GM21717 (cell line): ENCODE measurements around the gene NAA25.
"Not testable (repeated sequence)": the region's sequence is repeated elsewhere in the genome, so short reads cannot be mapped to it uniquely, and the experiment has no call there.

Source experiments
- ATAC-seq: cut with Tn5 transposase; IDR thresholded peaks from one replicate; pipeline ENCODE4 v1.9.1; 2021; ENCODE audit warnings: mild to moderate bottlenecking, moderate library complexity; ENCODE audit not compliant: unreplicated experiment

Gene NAA25

DNA sequence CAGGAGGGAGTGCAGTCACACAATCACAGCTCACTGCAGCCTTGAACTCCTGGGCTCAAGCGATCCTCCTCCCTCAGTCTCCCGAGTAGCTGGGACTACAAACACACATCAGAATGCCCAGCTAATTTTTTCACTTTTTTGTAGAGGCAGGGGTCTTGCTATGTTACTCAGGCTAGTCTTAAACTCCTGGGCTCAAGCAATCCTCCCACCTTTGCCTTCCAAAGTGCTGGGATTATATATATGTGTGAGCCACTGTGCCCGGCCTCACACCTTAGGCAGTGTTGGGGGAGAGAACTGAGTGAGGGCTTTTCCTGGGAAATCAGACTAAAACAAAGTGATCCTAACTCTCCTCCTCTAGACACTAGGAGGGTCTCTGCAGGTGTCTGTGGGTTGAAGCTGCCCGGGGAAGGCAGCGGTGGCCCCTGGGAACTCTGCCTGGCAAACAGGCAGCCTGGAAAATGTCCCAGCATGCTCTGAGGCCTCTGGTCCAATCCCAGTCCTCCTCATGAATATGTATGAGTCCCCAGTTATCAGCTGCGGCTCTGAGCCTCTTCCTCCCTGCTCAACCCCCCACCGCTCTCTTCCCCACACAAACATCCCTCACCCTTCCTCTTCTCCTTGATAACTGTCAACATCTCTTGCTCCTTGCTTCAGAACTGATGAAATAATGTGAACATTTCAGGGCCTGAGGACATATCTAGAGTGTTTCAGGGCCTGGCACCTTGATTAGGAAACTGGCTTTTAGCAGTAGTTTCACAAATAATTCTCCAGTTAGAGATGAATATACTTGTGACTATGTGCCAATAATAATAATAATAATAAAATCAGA, 7.9 kb upstream of the NAA25 start:
- no peak for ATAC-seq

- no peak for ATAC-seq
Observed at GRCh38 chr12:112115259-112116045, 6.9 kb upstream of the NAA25 start.

- ATAC-seq, result no peak
Observed at GRCh38 chr12:112112409-112113133, 4.0 kb upstream of the NAA25 start.

- no peak for ATAC-seq
Observed at GRCh38 chr12:112111931-112112330, 3.3 kb upstream of the NAA25 start.

GRCh38 chr12:112110787-112111662, 2.4 kb upstream of the NAA25 start:
- ATAC-seq, result not testable (repeated sequence)

DNA sequence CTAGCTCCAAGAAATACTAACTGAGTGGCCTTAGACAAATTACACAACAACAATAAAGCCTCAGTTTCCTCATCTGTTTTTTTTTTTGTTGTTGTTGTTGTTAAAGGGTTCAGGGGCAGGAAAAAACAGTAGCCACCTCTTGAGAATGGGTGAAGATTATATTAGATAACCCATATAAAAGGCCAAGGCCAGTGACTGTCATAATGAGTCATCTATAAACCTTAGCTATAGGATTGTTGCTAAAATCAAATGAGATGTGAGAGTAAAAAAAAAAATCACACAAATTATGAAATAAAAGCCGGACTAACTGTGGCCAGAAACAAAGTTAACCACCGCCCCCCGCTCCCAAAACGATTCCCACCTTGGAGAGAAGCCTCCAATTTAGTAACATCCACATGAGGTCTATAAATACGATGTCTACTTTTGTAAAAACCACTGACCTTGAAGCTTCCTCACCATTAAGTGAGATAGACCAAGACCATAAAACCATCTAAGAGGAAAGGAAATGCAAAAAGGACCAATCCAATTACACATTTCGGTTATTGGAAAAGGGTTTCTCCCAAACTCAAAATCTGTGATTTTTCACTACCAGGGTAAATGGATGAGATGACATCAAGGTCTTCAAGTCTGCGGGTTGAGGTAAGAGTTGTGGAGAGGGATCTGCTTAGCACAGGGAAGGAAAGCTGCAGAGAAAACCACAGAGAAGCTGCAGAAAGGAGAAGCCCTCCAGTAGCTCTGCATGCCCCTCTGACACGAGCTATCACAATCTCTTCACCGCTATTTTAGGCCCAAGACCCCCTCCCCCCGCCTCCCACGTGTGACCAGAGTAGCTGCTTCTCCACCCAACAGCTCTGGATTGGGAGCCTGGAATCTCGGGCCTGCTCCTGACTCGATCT, 1.0 kb downstream of the NAA25 start:
- peak; percentile 3 for ATAC-seq

DNA sequence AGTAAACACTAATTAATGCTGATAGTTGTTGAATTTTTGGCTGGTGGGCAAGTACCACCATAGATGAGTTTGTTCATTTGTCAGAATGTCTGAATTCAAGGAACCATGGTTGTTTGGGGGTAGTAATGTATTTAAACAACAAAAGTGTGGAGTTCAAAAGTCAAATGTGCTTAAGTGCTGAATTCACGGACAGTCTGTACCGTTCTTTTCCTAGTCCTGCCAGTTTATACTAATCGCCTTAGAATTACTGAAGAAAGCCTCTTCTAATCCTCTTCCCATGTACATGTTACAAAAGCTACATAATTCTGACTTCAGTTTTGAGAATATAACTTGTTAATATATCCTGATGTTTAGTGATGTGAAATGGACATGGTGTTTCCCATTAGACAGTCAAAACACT, 2.7 kb downstream of the NAA25 start:
- no peak for ATAC-seq

DNA sequence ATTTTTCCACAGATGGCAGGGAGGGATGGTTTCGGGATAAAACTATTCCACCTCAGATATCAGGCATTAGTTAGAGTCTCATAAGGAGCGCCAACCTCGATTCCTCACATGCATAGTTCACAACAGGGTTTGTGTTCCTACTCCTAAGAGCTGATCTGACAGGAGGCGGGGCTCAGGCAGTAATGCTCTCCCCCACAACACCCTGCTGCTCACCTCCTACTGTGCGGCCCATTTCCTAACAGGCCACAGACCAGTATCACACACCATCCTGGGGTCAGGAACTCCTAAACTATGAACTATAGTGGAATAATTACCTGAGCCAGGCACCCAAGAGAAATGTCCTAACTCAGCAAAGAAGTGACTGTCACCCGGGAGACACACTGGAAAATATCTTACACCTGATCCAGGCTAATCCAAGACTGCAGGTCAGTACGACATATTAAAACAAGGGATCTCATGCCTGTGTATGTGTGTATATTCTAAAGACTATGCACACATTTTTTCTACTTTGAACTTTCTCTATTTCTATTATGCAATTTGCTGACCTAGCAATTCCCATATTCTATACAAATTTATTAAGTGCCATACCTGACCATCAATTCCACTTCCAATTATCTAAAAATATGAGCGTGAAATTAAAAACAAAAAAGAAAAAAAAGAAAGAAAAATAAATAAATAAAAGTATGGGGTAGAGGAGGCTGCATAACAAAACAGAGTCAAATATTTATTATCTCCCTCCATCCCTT, 4.7 kb downstream of the NAA25 start:
- ATAC-seq, result no peak

- not testable (repeated sequence) for ATAC-seq
Observed at GRCh38 chr12:112102746-112103145, 5.8 kb downstream of the NAA25 start.

DNA sequence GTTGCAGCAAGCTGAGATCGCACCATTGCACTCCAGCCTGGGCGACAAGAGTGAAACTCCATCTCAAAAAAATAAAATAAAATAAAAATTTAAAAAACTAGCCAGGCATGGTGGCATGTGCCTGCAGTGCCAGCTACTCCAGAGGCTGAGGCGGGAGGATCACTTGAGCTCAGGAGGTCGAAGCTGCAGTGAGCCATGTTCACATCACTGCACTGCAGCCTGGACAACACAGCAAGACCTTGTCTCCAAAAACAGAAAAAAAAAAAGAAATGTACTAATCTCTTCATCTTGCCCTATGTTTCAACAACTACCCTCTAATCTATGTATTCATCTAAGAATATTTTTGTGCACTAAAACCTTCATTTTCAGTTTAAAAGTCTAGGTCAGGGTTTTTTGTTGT, 6.5 kb downstream of the NAA25 start:
- ATAC-seq, result no peak

- ATAC-seq, result not testable (repeated sequence)
Observed at GRCh38 chr12:112100500-112100899, 8.1 kb downstream of the NAA25 start.

DNA sequence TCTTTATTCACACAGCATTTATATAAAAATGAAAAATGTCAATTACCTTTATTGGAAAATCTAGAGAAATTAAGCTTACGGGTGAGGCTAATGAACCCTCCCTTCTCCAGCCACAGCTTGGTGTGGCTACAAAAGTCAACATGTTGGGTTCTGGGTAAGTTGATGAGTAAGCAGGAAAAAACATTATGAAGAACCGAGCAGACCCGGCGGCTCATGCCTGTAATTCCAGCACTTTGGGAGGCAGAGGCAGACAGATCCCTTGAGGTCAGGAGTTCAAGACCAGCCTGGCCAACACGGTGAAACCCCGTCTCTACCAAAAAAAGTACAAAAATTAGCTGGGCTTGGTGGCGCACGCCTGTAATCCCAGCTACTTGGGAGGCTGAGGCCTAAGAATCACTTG, 10.9 kb downstream of the NAA25 start:
- no peak for ATAC-seq

DNA sequence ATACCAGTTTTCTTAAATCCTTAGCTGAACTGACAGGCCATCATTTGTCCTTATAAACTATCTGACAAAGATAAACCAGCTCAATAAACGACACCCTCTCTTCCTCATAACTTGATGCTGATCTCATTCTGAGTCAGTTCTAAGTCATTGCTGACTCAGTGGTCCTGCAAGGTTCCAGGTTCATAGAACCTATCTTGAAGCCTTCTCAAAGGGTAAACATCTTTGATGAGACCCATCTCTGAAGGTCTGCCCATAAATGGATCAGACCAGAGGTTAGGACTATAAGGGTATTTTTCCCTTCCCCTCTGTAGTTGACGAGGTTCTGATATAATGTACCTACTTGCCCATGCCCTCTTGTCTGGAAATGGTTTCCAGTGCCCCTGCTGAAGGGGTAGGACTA, 11.9 kb downstream of the NAA25 start:
- ATAC-seq, result peak; percentile 36

DNA sequence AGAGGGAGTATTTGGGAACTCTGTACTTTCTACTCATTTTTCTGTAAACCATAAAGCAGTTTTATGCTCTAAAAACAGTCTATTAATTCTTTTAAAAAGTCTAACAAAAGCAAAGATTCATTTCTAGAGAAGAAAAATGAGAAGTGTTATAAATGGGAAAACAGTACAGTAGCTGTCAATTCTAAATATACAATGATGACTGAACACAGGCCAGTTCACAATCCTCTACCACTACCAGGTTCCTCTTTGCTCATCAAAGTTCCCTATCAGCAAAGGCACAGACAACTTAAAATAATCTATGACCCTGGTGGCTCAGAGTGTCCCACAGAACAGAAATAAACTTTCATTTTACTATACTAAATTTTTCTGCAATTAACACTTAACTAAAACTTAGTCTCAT, 12.5 kb downstream of the NAA25 start:
- peak; percentile 79 for ATAC-seq

DNA sequence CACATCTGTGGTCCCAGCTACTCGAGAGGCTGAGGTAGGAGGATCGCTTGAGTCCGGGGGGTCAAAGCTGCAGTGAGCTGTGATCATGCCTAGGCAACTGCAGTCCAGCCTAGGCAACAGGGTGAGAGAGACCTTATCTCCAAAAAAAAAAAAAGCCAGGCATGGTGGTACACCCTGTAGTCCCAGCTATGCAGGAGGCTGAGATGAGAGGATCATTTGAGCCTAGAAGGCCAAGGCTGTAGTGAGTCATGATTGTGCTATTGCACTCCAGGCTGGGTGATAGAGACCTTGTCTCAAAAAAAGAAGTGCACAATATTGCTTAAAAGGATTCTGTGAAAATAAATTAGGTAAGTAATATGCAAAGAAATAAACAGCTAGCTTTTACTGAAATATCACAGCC, 17.0 kb downstream of the NAA25 start:
- ATAC-seq, result no peak

DNA sequence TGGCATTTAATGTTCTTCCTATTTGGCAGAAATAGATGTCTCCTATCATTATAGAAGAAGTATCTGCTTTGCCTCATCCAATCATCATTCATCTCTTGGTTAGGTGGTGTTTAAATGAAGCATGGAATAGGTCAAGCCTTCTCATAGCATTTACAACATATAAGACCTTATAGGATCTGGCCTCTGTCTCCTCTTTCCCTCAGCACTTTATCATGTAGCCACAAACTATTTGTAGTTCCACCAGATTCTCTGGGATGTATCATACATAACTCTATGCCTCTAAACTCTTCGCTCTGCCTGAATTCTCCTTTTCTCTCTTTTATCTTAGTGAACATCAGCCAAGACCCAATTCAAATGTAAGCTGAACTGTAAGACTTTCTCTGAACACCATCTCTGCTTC, 20.7 kb downstream of the NAA25 start:
- ATAC-seq, result no peak

GRCh38 chr12:112087055-112087850, 21.3 kb downstream of the NAA25 start:
- no peak for ATAC-seq

GRCh38 chr12:112066566-112066965, 42.0 kb downstream of the NAA25 start:
- no peak for ATAC-seq
